Suprapubic skin (tissue), 3 donors: ENCODE data around the gene LRRC10B.

ENCODE experiments used
- CTCF ChIP-seq, 2 donors: fragments of 200-600 bp in 1 of 2; fragments of 450-650 bp in 1 of 2; sonication (generic) in 1 of 2; IDR thresholded peaks; one replicate each; pipeline ENCODE4 v1.5.1; 2016 to 2019; ENCODE audit warnings: antibody characterized with exemption in 2 of 2, mild to moderate bottlenecking in 1 of 2, moderate library complexity in 1 of 2
- POLR2AphosphoS5 ChIP-seq, 3 donors: sonication (generic); formaldehyde crosslinking; IDR thresholded peaks; one replicate each; pipeline ENCODE4 v1.6.1; 2017; ENCODE audit warnings: antibody characterized with exemption in 3 of 3

DNA sequence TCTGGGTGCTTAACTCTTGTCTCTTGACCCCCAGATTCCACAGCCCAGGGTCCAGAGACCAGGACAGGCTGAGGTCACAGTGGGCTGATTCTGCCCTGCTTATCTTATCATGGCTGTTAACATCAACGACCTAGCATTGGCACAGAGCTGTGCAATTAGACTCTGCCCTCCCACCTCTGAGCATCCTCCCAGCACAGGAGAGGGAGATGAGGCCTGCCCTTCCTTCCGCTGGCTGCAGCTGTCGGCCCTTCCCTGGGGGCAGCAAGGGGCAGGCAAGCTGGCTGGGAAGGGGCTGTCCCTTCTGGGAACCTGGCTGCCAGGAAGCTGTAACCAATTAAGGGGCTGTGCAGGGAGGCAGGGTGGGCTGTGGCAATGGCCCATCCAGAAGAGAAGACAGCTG is 22.5 kb downstream of the LRRC10B start:
- TF ChIP-seq POLR2AphosphoS5 (IDR thresholded peaks at IDR 0.05) (no peak), CTCF (IDR thresholded peaks at IDR 0.05) (no peak)
